H1 (cell line): Measurements from ENCODE around the gene ZNF532. TPM values are rescaled to one million over a fixed set of nuclear protein-coding genes. Genes with fewer than 3 reads are reported as not detected.

Experiments
- CTCF ChIA-PET: fragments of 300-600 bp; sonication (Branson Sonifier 250); formaldehyde crosslinking; loops from one replicate; lab custom pipeline; 2021; ENCODE audit not compliant: partially characterized antibody; lab: Charles Lee
- POLR2A ChIA-PET: fragments of 300-600 bp; sonication (Branson Sonifier 250); formaldehyde crosslinking; loops from one replicate; lab custom pipeline; 2021; ENCODE audit warnings: inconsistent platforms; ENCODE audit not compliant: partially characterized antibody; lab: Charles Lee
- DNase-seq, 2 experiments: peaks; one replicate each; pipeline versions ENCODE4 v3.0.0 to v3.0.0-alpha.2; 2010 to 2022; ENCODE audit warnings: low spot score in 2 of 2, low read depth in 1 of 2, mixed read lengths in 1 of 2
- FAIRE-seq: peaks from 2 replicates; lab custom pipeline; 2011; peaks lifted over from hg19 to GRCh38; lab: Jason Lieb, UNC
- H2AFZ ChIP-seq: 2 replicates; pipeline ENCODE4 v1.8.1; 2012; ENCODE audit warnings: low read length, inconsistent platforms
- H2AK5ac ChIP-seq: 2 replicates; pipeline ENCODE4 v1.6.1; 2013; ENCODE audit warnings: low read depth, low read length
- H2BK120ac ChIP-seq: replicated peaks from 2 replicates; pipeline ENCODE3; 2013; ENCODE audit warnings: low read depth, low read length, inconsistent platforms
- H2BK12ac ChIP-seq: 2 replicates; pipeline ENCODE4 v1.6.1; 2013; ENCODE audit warnings: low read depth, low read length
- H2BK15ac ChIP-seq: 2 replicates; pipeline ENCODE4 v1.6.1; 2013; ENCODE audit warnings: low read length
- H2BK20ac ChIP-seq: 2 replicates; pipeline ENCODE4 v1.6.1; 2013; ENCODE audit warnings: low read length
- H2BK5ac ChIP-seq: 2 replicates; pipeline ENCODE4 v1.6.1; 2013; ENCODE audit warnings: low read depth, low read length
- H3K14ac ChIP-seq: 2 replicates; pipeline ENCODE4 v1.6.1; 2013; ENCODE audit warnings: inconsistent platforms; ENCODE audit not compliant: insufficient read length
- H3K18ac ChIP-seq: 2 replicates; pipeline ENCODE4 v1.6.1; 2013; ENCODE audit warnings: low read length; ENCODE audit errors: extremely low read depth
- H3K23ac ChIP-seq: 2 replicates; pipeline ENCODE4 v1.6.1; 2013; ENCODE audit warnings: inconsistent platforms; ENCODE audit not compliant: insufficient read length
- H3K23me2 ChIP-seq: 2 replicates; pipeline ENCODE4 v1.6.1; 2013; ENCODE audit warnings: low read depth, low read length
- H3K27ac ChIP-seq: 2 replicates; pipeline ENCODE4 v1.6.1; 2011; ENCODE audit warnings: low read depth, low read length, inconsistent platforms
- H3K27me3 ChIP-seq, 4 experiments: replicated peaks in 1 of 4; 1 replicate in 1 of 4; 2 replicates in 3 of 4; pipeline versions ENCODE4 v1.6.1 to v1.8.1; 2011 to 2013; ENCODE audit warnings: low read length in 3 of 4, mild to moderate bottlenecking in 3 of 4, inconsistent platforms in 2 of 4, mixed read lengths in 2 of 4, moderate library complexity in 1 of 4; ENCODE audit not compliant: control insufficient read depth in 3 of 4, insufficient read depth in 3 of 4; ENCODE audit errors: extremely low read depth in 1 of 4
- H3K36me3 ChIP-seq, 4 experiments: 2 replicates each; pipeline versions ENCODE4 v1.6.1 to v1.8.1; 2011 to 2013; ENCODE audit warnings: mild to moderate bottlenecking in 4 of 4, low read length in 3 of 4, moderate library complexity in 2 of 4, control low read depth in 1 of 4, inconsistent platforms in 1 of 4; ENCODE audit not compliant: insufficient read depth in 4 of 4, control insufficient read depth in 2 of 4
- H3K4ac ChIP-seq: replicated peaks from 2 replicates; pipeline ENCODE3; 2013; ENCODE audit warnings: low read length, low read depth, mixed read lengths, inconsistent platforms; ENCODE audit not compliant: insufficient read length
- H3K4me1 ChIP-seq, 4 experiments: replicated peaks in 1 of 4; 1 replicate in 1 of 4; 2 replicates in 3 of 4; pipeline versions ENCODE4 v1.6.1 to v1.8.1; 2011 to 2013; ENCODE audit warnings: low read length in 3 of 4, inconsistent platforms in 2 of 4, mixed read lengths in 1 of 4; ENCODE audit not compliant: insufficient read depth in 4 of 4, control insufficient read depth in 3 of 4
- H3K4me2 ChIP-seq, 2 experiments: 2 replicates each; pipeline versions ENCODE4 v1.6.1 to v1.8.1; 2011 to 2013; ENCODE audit warnings: low read depth in 2 of 2, low read length in 2 of 2, control low read depth in 1 of 2, inconsistent platforms in 1 of 2, mild to moderate bottlenecking in 1 of 2; ENCODE audit not compliant: insufficient read depth in 1 of 2
- H3K4me3 ChIP-seq, 4 experiments: fragments of 200-600, 300-600 bp in 1 of 4; sonication (generic), shearing (Covaris generic), sonication (Bioruptor Twin) in 1 of 4; 2 replicates each; pipeline versions ENCODE4 v1.5.1 to v1.8.1; 2011 to 2016; ENCODE audit warnings: low read length in 4 of 4, low read depth in 3 of 4, control low read depth in 2 of 4, inconsistent platforms in 2 of 4, mild to moderate bottlenecking in 2 of 4, mixed read lengths in 1 of 4, moderate library complexity in 1 of 4; ENCODE audit not compliant: insufficient read depth in 2 of 4; ENCODE audit errors: extremely low read depth in 1 of 4
- H3K56ac ChIP-seq: replicated peaks from 2 replicates; pipeline ENCODE3; 2013; ENCODE audit warnings: low read depth, mild to moderate bottlenecking, mixed read lengths, low read length, inconsistent platforms; ENCODE audit not compliant: insufficient read length
- H3K79me1 ChIP-seq: 2 replicates; pipeline ENCODE4 v1.6.1; 2013; ENCODE audit warnings: low read depth, low read length, control low read depth
- H3K79me2 ChIP-seq, 2 experiments: 2 replicates each; pipeline versions ENCODE4 v1.6.1 to v1.8.1; 2012 to 2013; ENCODE audit warnings: low read length in 2 of 2, mild to moderate bottlenecking in 2 of 2, inconsistent platforms in 1 of 2; ENCODE audit not compliant: insufficient read depth in 2 of 2, control insufficient read depth in 1 of 2
- H3K9ac ChIP-seq, 4 experiments: replicated peaks in 1 of 4; 1 replicate in 1 of 4; 2 replicates in 3 of 4; pipeline versions ENCODE4 v1.6.1 to v1.8.1; 2011 to 2013; ENCODE audit warnings: low read depth in 3 of 4, low read length in 3 of 4, control low read depth in 2 of 4, mild to moderate bottlenecking in 2 of 4, moderate library complexity in 2 of 4, inconsistent platforms in 1 of 4; ENCODE audit errors: extremely low read depth in 1 of 4
- H3K9me3 ChIP-seq, 2 experiments: 2 replicates each; pipeline versions ENCODE4 v1.6.1 to v1.8.1; 2012 to 2013; ENCODE audit warnings: mild to moderate bottlenecking in 2 of 2, moderate library complexity in 2 of 2, control low read depth in 1 of 2, inconsistent platforms in 1 of 2, low read depth in 1 of 2, low read length in 1 of 2, mixed read lengths in 1 of 2; ENCODE audit not compliant: insufficient read depth in 2 of 2
- H4K20me1 ChIP-seq, 2 experiments: replicated peaks in 1 of 2; 2 replicates each; pipeline versions ENCODE3 to v1.8.1; 2011 to 2013; ENCODE audit warnings: inconsistent platforms in 2 of 2, low read length in 2 of 2, mild to moderate bottlenecking in 1 of 2; ENCODE audit not compliant: insufficient read depth in 2 of 2, control insufficient read depth in 1 of 2
- H4K5ac ChIP-seq: 2 replicates; pipeline ENCODE4 v1.6.1; 2013; ENCODE audit warnings: low read length, low read depth, mixed read lengths, inconsistent platforms; ENCODE audit not compliant: insufficient read length
- H4K8ac ChIP-seq: 2 replicates; pipeline ENCODE4 v1.8.0; 2013; ENCODE audit warnings: mild to moderate bottlenecking, moderate library complexity, low read length, inconsistent platforms; ENCODE audit not compliant: insufficient read depth; ENCODE audit errors: extremely low read depth
- H4K91ac ChIP-seq: replicated peaks from 2 replicates; pipeline ENCODE3; 2013; ENCODE audit warnings: low read length, mixed read lengths, inconsistent platforms; ENCODE audit not compliant: insufficient read length
- POLR2AphosphoS5 ChIP-seq: IDR thresholded peaks from 2 replicates; pipeline ENCODE4 v1.6.1; 2011; ENCODE audit warnings: low read depth, low read length
- RAD21 ChIP-seq, 2 experiments: IDR thresholded peaks in 1 of 2; conservative IDR thresholded peaks in 1 of 2; 2 replicates each; pipeline ENCODE4 v1.6.1; 2011; ENCODE audit warnings: low read depth in 2 of 2, low read length in 2 of 2, improper control_type of control experiment in 1 of 2, inconsistent platforms in 1 of 2, mild to moderate bottlenecking in 1 of 2, moderate library complexity in 1 of 2
- RBBP5 ChIP-seq: IDR thresholded peaks from 2 replicates; pipeline ENCODE4 v1.7.1; 2012; ENCODE audit warnings: low read depth, mild to moderate bottlenecking, inconsistent platforms, low read length, moderate library complexity, borderline replicate concordance
- SP2 ChIP-seq: IDR thresholded peaks from 2 replicates; pipeline ENCODE4 v1.6.1; 2012; ENCODE audit warnings: mild to moderate bottlenecking, low read length, inconsistent platforms
- TAF1 ChIP-seq: IDR thresholded peaks from 2 replicates; pipeline ENCODE4 v1.6.1; 2011; ENCODE audit warnings: mild to moderate bottlenecking, low read depth, low read length
- WGBS, 2 experiments: shearing (Covaris generic) in 1 of 2; methylation state at CpG; one replicate each; pipeline versions ENCODE4 v1.1.6 to v1.1.7; 2013 to 2015; ENCODE audit warnings: low lambda C conversion rate in 2 of 2, mixed read lengths in 2 of 2, inconsistent platforms in 1 of 2, low coverage in 1 of 2, missing lambda C conversion rate in 1 of 2; ENCODE audit not compliant: insufficient replicate concordance in 2 of 2, insufficient coverage in 1 of 2, insufficient read length in 1 of 2; ENCODE audit errors: extremely low coverage in 1 of 2, missing lambda C conversion rate in 1 of 2; 5-methylcytosine and 5-hydroxymethylcytosine counted together
- polyA plus RNA-seq, 7 experiments: library from polyadenylated mRNA; depleted of rRNA in 3 of 7; stranded (reverse) in 5 of 7; unstranded in 2 of 7; fragments of >200 nt in 5 of 7; fragments of 200-250 nt in 2 of 7; gene quantifications; 1 replicate in 5 of 7; 2 replicates in 1 of 7; 4 replicates in 1 of 7; pipeline versions ENCODE4 v1.2.1 to v1.2.3, GENCODE V29; 2011 to 2013; ENCODE audit warnings: missing spikeins in 2 of 7, mixed read lengths in 2 of 7
- total RNA-seq: library from RNA; stranded (reverse); fragmentation: NEBNext Ultra II Directional; extraction: Animal tissue kit (Norgen Biotek cat#: 25700); gene quantifications from 2 replicates; pipeline ENCODE4 v1.2.1, GENCODE V29; 2021

The ZNF532 gene
- total and polyA plus RNA-seq, 2 of the 8 experiments (the other 6 are each of a cell fraction or from before 2014, with no cell fraction given), result 143 to 240 TPM

DNA sequence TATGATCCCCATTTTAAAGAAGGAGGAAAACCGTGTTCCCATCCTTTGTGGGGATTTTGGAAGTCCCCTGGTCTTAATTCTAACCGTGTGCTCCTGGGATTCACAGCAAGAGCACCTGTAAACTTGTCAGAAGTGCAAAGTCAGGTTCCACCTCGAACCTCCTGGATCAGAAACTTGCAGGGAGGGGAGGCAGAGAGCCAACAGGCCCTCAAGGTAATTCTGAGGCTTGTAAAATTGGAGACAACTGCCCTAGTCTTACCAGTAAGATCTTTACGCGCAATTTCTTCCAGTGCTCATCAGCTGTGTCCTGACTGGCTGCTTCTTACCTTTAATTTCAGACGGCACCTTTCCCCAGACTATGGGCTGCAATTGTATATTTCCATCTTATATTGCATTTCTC is 161.7 kb downstream of the ZNF532 start:
- FAIRE-seq, result no peak
- no peak overlapping the region for H3K18ac ChIP-seq
- WGBS, 2 experiments, result 88% methylated on average over 5 of the region's 6 CpGs; no CpG with 5 or more reads in 1 of the 2 experiments

More for the DNA sequence above, 161.7 kb downstream of the ZNF532 start:
- no peak overlapping the region for H3K27ac ChIP-seq
- no peak for DNase-seq
- H3K9me3 ChIP-seq, result no peaks in the 10 kb centered on the region; a peak in 1 of 4 replicates
- H2BK20ac ChIP-seq, result no peak overlapping the region
- no peak overlapping the region for H3K4me2 ChIP-seq
- H4K91ac ChIP-seq, result no peak overlapping the region
- H3K23ac ChIP-seq, result no peak overlapping the region
- no peak overlapping the region for H2AFZ ChIP-seq
- no peak overlapping the region for H3K4ac ChIP-seq
- H3K36me3 ChIP-seq, result no peaks in the 10 kb centered on the region
- H2BK120ac ChIP-seq, result no peak overlapping the region
- peaks cover 0 to 3% (median 1%) of the 10 kb centered on the region in 4 experiments; a peak in 4 of 7 replicates for H3K4me1 ChIP-seq
- no peaks in the 10 kb centered on the region for H3K79me2 ChIP-seq
- ChIA-PET CTCF (no interaction called here), POLR2A (interaction anchor here (1.4 kb wide), 1 partner anchor 21 kb away, joined by 3 read pairs; no protein-coding TSS in a partner anchor)
- no peaks in the 10 kb centered on the region for H3K23me2 ChIP-seq
- H3K4me3 ChIP-seq, result no peak overlapping the region
- H3K27me3 ChIP-seq, result no peaks in the 10 kb centered on the region
- no peak overlapping the region for H3K14ac ChIP-seq
- TF ChIP-seq RBBP5, result no peak
- no peak for TF ChIP-seq RAD21 (IDR thresholded peaks at IDR 0.05 in 1 of 2, conservative IDR thresholded peaks at IDR 0.05 in 1 of 2; ENCODE audit: low read depth in 2 of 2, low read length in 2 of 2)
- TF ChIP-seq SP2, result no peak
- TF ChIP-seq POLR2AphosphoS5, result no peak
- no peak for TF ChIP-seq TAF1
- TF ChIP-seq, all 59 proteins: peak for 0
- Histone ChIP-seq H2AK5ac (no peak overlapping the region), H4K20me1 (no peaks in the 10 kb centered on the region), H3K9ac (no peak overlapping the region), H4K8ac (no peak overlapping the region), H2BK15ac (no peak overlapping the region), H2BK5ac (no peak overlapping the region), H3K79me1 (no peaks in the 10 kb centered on the region), H2BK12ac (no peak overlapping the region), H3K56ac (no peak overlapping the region), H4K5ac (no peak overlapping the region)
